AG10803 (cell line): ENCODE results near the gene DISP2.

Experiments used
- DNase-seq: peaks from one replicate; pipeline ENCODE4 v3.0.0; 2010; ENCODE audit warnings: low read depth
- H3K4me3 ChIP-seq: 2 replicates; pipeline ENCODE4 v1.5.1; 2011; ENCODE audit warnings: mild to moderate bottlenecking, low read length, control low read depth
- CTCF ChIP-seq: conservative IDR thresholded peaks from 2 replicates; pipeline ENCODE4 v1.5.1; 2011; ENCODE audit warnings: mild to moderate bottlenecking, low read length, control low read depth, inconsistent platforms

The DISP2 gene

GRCh38 chr15:40392986-40393948 lies 35.2 kb downstream of the DISP2 start:
- no peak for TF ChIP-seq CTCF
- no peak overlapping the region for H3K4me3 ChIP-seq
- peak; percentile 73 for DNase-seq

GRCh38 chr15:40397688-40398412 lies 39.8 kb downstream of the DISP2 start:
- DNase-seq, result no peak
- TF ChIP-seq CTCF, result no peak
- H3K4me3 ChIP-seq, result no peak overlapping the region

GRCh38 chr15:40398413-40398873 lies 40.4 kb downstream of the DISP2 start:
- DNase-seq, result no peak
- TF ChIP-seq CTCF, result no peak
- H3K4me3 ChIP-seq, result no peak overlapping the region

- no peak for DNase-seq
- H3K4me3 ChIP-seq, result no peak overlapping the region
- TF ChIP-seq CTCF, result no peak
These were observed 41.4 kb downstream of the DISP2 start for GRCh38 chr15:40399370-40399769.

GRCh38 chr15:40405501-40406381 lies 47.7 kb downstream of the DISP2 start, which contains the start of gene IVD:
Gene IVD, plus strand, starts transcription at chr15:40405795. Its CDS starts 33 bp downstream, at chr15:40405828.
- peak within 1 kb of the TSS; percentile 91 for H3K4me3 ChIP-seq
- DNase-seq, result peak; percentile 96
- TF ChIP-seq CTCF, result no peak

GRCh38 chr15:40407330-40407990 lies 49.4 kb downstream of the DISP2 start:
- DNase-seq, result no peak
- TF ChIP-seq CTCF, result no peak
- H3K4me3 ChIP-seq, result no peak overlapping the region
